CD1c-positive myeloid dendritic cell (primary cell): Measurements from ENCODE around the gene MAP2K1.
"Not testable (repeated sequence)": the region's sequence is repeated elsewhere in the genome, so short reads cannot be mapped to it uniquely, and the experiment has no call there.

ENCODE experiments used
- DNase-seq: peaks from one replicate; pipeline ENCODE4 v3.0.0-alpha.2; 2016; ENCODE audit errors: extremely low spot score

The MAP2K1 gene

GRCh38 chr15:66476535-66476934 lies 89.8 kb downstream of the MAP2K1 start:
- DNase-seq, result no peak

GRCh38 chr15:66477011-66477410 lies 90.3 kb downstream of the MAP2K1 start:
- DNase-seq, result no peak

GRCh38 chr15:66480267-66480666 lies 93.6 kb downstream of the MAP2K1 start:
- no peak for DNase-seq

GRCh38 chr15:66481107-66481856 lies 94.6 kb downstream of the MAP2K1 start:
- no peak for DNase-seq

- DNase-seq, result no peak
Observed at GRCh38 chr15:66482539-66482938, 95.8 kb downstream of the MAP2K1 start.

GRCh38 chr15:66483131-66483566 lies 96.4 kb downstream of the MAP2K1 start:
- peak; percentile 10 for DNase-seq

- no peak for DNase-seq
Observed at GRCh38 chr15:66484539-66485112, 97.9 kb downstream of the MAP2K1 start.

- no peak for DNase-seq
Observed at GRCh38 chr15:66486887-66487286, 100.2 kb downstream of the MAP2K1 start.

GRCh38 chr15:66488525-66488924 lies 101.8 kb downstream of the MAP2K1 start:
- DNase-seq, result no peak

GRCh38 chr15:66489179-66489791 lies 102.6 kb downstream of the MAP2K1 start:
- no peak for DNase-seq

GRCh38 chr15:66491846-66492245 lies 105.1 kb downstream of the MAP2K1 start:
- DNase-seq, result no peak

- no peak for DNase-seq
Observed at GRCh38 chr15:66494262-66494661, 107.5 kb downstream of the MAP2K1 start.

GRCh38 chr15:66496951-66497501 lies 110.3 kb downstream of the MAP2K1 start:
- peak; percentile 56 for DNase-seq

GRCh38 chr15:66497502-66498455 lies 111.1 kb downstream of the MAP2K1 start, which contains the start of gene SNAPC5:
SNAPC5 (minus strand) TSS chr15:66497762; CDS start chr15:66497731, 31 bp downstream.
- DNase-seq, result peak; percentile 98

GRCh38 chr15:66498501-66499386 lies 112.0 kb downstream of the MAP2K1 start:
- peak; percentile 53 for DNase-seq

- not testable (repeated sequence) for DNase-seq
Observed at GRCh38 chr15:66500346-66500745, 113.6 kb downstream of the MAP2K1 start.

GRCh38 chr15:66502491-66502890 lies 115.8 kb downstream of the MAP2K1 start:
- no peak for DNase-seq

GRCh38 chr15:66503041-66503648 lies 116.4 kb downstream of the MAP2K1 start:
- not testable (repeated sequence) for DNase-seq

GRCh38 chr15:66503780-66504562 lies 117.3 kb downstream of the MAP2K1 start:
- no peak for DNase-seq
